Gastroesophageal sphincter (tissue), 3 donors: ENCODE measurements around the gene CD27.

Experiments
- POLR2A ChIP-seq, 2 donors: fragments of 450-650 bp; IDR thresholded peaks; one replicate each; pipeline ENCODE4 v1.6.1; 2017; ENCODE audit warnings: antibody characterized with exemption in 2 of 2, mild to moderate bottlenecking in 2 of 2, moderate library complexity in 1 of 2
- TF ChIP-seq, protein P1 (sequence below), 4 experiments: fragments of 200-600 bp in 2 of 4; fragments of 450-650 bp in 2 of 4; sonication (generic) in 1 of 4; IDR thresholded peaks; one replicate each; pipeline ENCODE4 v1.5.1; 2017 to 2019; ENCODE audit warnings: antibody characterized with exemption in 4 of 4, mild to moderate bottlenecking in 2 of 4, moderate library complexity in 2 of 4

DNA sequence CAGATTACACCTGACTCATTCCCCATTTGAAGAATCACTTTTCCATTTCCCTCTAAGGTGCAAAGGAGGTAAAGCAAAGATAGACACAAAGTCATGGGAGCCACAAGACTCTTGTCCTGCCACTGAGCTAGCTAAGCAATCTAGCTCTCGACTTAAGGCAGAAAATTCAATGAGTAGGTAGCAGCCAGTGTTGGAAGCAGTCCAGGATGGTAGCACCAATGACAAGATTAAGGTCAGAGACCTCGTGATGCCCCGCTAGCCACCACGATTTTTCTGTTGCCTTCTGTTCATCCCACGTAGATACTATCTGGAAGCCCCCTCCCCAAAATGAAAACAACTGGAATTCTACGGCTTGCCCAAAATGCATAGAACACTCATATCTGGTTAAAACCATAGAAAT lies 24.3 kb downstream of the CD27 start:
- TF ChIP-seq, protein P1, sequence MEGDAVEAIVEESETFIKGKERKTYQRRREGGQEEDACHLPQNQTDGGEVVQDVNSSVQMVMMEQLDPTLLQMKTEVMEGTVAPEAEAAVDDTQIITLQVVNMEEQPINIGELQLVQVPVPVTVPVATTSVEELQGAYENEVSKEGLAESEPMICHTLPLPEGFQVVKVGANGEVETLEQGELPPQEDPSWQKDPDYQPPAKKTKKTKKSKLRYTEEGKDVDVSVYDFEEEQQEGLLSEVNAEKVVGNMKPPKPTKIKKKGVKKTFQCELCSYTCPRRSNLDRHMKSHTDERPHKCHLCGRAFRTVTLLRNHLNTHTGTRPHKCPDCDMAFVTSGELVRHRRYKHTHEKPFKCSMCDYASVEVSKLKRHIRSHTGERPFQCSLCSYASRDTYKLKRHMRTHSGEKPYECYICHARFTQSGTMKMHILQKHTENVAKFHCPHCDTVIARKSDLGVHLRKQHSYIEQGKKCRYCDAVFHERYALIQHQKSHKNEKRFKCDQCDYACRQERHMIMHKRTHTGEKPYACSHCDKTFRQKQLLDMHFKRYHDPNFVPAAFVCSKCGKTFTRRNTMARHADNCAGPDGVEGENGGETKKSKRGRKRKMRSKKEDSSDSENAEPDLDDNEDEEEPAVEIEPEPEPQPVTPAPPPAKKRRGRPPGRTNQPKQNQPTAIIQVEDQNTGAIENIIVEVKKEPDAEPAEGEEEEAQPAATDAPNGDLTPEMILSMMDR (IDR thresholded peaks at IDR 0.05): no peak
- TF ChIP-seq POLR2A (IDR thresholded peaks at IDR 0.05): no peak
